ENCODE data around the gene RBPJL. TPM values are rescaled to one million over a fixed set of nuclear protein-coding genes. Genes with fewer than 3 reads are reported as not detected.

The RBPJL gene
- total RNA-seq, 1 experiment from 2014 or later, result not detected

DNA sequence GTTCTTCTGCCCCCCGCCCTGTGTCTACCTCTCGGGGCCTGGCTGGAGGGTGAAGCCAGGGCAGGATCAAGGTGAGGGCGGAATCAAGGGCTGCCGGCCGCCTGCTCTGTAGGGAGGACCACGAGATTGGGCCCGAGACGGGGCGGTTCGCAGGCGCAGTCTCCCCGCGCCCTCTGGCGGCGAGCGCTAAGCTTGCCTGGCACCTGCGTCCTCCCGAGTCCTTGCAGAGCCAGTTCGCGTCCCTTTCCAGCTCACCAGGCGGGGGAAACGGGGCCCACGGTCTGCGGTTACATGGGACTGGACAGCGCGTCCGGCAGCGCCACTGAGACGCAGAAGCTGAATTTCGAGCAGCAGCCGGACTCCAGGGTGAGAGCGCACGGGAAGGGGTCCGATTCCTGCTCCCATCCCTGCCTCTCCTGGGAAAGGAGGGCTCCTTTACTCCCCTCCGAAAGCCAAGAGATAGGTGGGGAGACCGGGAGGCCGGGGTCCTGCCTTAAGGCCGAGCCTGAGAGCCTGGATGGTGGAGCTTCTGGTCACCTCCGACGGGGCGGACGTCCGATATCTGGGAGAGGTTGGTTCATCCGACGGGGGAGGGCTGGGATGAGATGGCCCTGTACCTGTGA, 5.1 kb downstream of the RBPJL start:
- TF ChIP-seq, protein P1, sequence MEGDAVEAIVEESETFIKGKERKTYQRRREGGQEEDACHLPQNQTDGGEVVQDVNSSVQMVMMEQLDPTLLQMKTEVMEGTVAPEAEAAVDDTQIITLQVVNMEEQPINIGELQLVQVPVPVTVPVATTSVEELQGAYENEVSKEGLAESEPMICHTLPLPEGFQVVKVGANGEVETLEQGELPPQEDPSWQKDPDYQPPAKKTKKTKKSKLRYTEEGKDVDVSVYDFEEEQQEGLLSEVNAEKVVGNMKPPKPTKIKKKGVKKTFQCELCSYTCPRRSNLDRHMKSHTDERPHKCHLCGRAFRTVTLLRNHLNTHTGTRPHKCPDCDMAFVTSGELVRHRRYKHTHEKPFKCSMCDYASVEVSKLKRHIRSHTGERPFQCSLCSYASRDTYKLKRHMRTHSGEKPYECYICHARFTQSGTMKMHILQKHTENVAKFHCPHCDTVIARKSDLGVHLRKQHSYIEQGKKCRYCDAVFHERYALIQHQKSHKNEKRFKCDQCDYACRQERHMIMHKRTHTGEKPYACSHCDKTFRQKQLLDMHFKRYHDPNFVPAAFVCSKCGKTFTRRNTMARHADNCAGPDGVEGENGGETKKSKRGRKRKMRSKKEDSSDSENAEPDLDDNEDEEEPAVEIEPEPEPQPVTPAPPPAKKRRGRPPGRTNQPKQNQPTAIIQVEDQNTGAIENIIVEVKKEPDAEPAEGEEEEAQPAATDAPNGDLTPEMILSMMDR (conservative IDR thresholded peaks at IDR 0.05; ENCODE audit: low read depth, low read length), result peak; percentile 96
- no peak for TF ChIP-seq EZH2 (IDR thresholded peaks at IDR 0.05; ENCODE audit: borderline replicate concordance, low read depth, low read length, poor library complexity, severe bottlenecking)
- peaks cover 4% of the 10 kb centered on the region for H3K27me3 ChIP-seq (replicated peaks; ENCODE audit: insufficient read depth, low read depth, low read length, poor library complexity)
- DNase-seq (ENCODE audit: low spot score), result peak; percentile 78
- H3K4me1 ChIP-seq (ENCODE audit: insufficient read depth, low read length, poor library complexity, severe bottlenecking), result no peaks in the 10 kb centered on the region
- intact Hi-C loops (cut with micrococcal nuclease; ENCODE audit: unreplicated experiment), result loop anchor here (2.0 kb wide), 1 partner anchor 301 kb away; no protein-coding TSS in a partner anchor
- POLR2A ChIA-PET (ENCODE audit: low non-redundant PET), result no interaction called here
- CTCF ChIA-PET, result interaction anchor here (0.6 to 1.5 kb wide), 8 partner anchors 10 to 268 kb away, joined by 3 to 9 read pairs (median 3); no protein-coding TSS in a partner anchor
- BruUV-seq (replicated peaks), result no TSS peak
- H3K27ac ChIP-seq (ENCODE audit: low read depth, low read length, poor library complexity, severe bottlenecking), result no peak overlapping the region
- no peaks in the 10 kb centered on the region for H3K9me3 ChIP-seq (ENCODE audit: low read depth, low read length, poor library complexity, severe bottlenecking)
- no peaks in the 10 kb centered on the region for H3K36me3 ChIP-seq (ENCODE audit: insufficient read depth, low read length, poor library complexity, severe bottlenecking)
- no peak overlapping the region for H3K4me3 ChIP-seq (ENCODE audit: low read depth, low read length, poor library complexity, severe bottlenecking)

DNA sequence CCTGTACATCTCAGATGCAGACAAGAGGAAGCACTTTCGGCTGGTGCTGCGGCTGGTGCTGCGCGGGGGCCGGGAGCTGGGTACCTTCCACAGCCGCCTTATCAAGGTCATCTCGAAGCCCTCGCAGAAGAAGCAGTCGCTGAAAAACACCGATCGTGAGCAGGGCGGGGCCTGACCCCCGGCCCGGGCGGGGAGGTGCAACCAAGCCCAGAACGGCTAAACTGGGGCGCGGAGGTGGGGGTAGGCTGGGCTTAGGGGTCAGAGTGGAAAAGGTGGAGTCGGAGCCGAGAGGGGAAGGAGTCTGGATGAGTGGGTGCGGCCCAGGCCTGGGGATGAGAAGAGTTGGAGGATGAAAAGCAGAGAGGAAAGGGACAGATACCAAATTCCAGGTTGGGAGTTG, 5.6 kb downstream of the RBPJL start:
- ChIA-PET CTCF (interaction anchor here (0.5 to 1.5 kb wide), 9 partner anchors 11 to 268 kb away, joined by 3 to 9 read pairs (median 3); partner anchors contain the start of gene WFDC12), POLR2A (ENCODE audit: low non-redundant PET) (no interaction called here)
- Histone ChIP-seq H3K9me3 (ENCODE audit: low read depth, low read length, poor library complexity, severe bottlenecking) (no peaks in the 10 kb centered on the region), H3K27ac (ENCODE audit: low read depth, low read length, poor library complexity, severe bottlenecking) (no peak overlapping the region), H3K36me3 (ENCODE audit: insufficient read depth, low read length, poor library complexity, severe bottlenecking) (no peaks in the 10 kb centered on the region), H3K27me3 (replicated peaks; ENCODE audit: insufficient read depth, low read depth, low read length, poor library complexity) (peaks cover 4% of the 10 kb centered on the region), H3K4me3 (ENCODE audit: low read depth, low read length, poor library complexity, severe bottlenecking) (no peak overlapping the region), H3K4me1 (ENCODE audit: insufficient read depth, low read length, poor library complexity, severe bottlenecking) (no peaks in the 10 kb centered on the region)
- TF ChIP-seq EZH2 (IDR thresholded peaks at IDR 0.05; ENCODE audit: borderline replicate concordance, low read depth, low read length, poor library complexity, severe bottlenecking), result no peak
- TF ChIP-seq, protein P1 (conservative IDR thresholded peaks at IDR 0.05; ENCODE audit: low read depth, low read length), result no peak
- intact Hi-C loops (cut with micrococcal nuclease; ENCODE audit: unreplicated experiment), result no loop called here
- no peak for DNase-seq (ENCODE audit: low spot score)
- BruUV-seq (replicated peaks), result no TSS peak

DNA sequence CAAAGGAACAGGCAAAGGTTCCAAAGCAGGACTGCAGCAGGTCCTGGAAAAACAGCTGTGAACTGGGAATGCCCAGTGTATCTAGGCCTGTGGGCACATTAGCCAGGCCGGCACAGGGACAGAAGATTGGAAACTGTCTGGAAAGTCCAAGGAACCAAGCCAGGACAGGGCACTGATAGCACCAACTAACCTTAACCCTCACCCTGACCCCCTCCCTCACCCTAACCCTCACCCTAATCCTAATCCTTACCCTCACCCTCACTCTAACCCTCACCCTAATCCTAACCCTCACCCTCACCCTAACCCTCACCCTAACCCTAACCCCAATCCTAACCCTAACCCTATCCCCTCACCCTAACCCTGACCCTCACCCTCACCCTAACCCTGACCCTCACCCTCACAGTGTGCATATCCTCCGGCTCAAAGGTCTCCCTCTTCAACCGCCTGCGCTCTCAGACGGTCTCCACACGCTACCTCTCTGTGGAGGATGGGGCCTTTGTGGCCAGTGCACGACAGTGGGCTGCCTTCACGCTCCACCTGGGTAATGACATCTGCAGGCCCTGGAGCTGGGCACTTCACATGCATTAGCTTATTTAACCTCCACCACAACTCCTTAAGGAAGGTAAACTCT, 6.5 kb downstream of the RBPJL start:
- Histone ChIP-seq H3K36me3 (ENCODE audit: insufficient read depth, low read length, poor library complexity, severe bottlenecking) (no peaks in the 10 kb centered on the region), H3K27me3 (replicated peaks; ENCODE audit: insufficient read depth, low read depth, low read length, poor library complexity) (peaks cover 4% of the 10 kb centered on the region), H3K27ac (ENCODE audit: low read depth, low read length, poor library complexity, severe bottlenecking) (no peak overlapping the region), H3K4me1 (ENCODE audit: insufficient read depth, low read length, poor library complexity, severe bottlenecking) (no peaks in the 10 kb centered on the region), H3K9me3 (ENCODE audit: low read depth, low read length, poor library complexity, severe bottlenecking) (no peaks in the 10 kb centered on the region), H3K4me3 (ENCODE audit: low read depth, low read length, poor library complexity, severe bottlenecking) (no peak overlapping the region)
- POLR2A ChIA-PET (ENCODE audit: low non-redundant PET), result no interaction called here
- intact Hi-C loops (cut with micrococcal nuclease; ENCODE audit: unreplicated experiment), result no loop called here
- CTCF ChIA-PET, result no interaction called here
- DNase-seq (ENCODE audit: low spot score), result no peak
- BruUV-seq (replicated peaks), result no TSS peak
- TF ChIP-seq, protein P1 (conservative IDR thresholded peaks at IDR 0.05; ENCODE audit: low read depth, low read length), result no peak
- TF ChIP-seq EZH2 (IDR thresholded peaks at IDR 0.05; ENCODE audit: borderline replicate concordance, low read depth, low read length, poor library complexity, severe bottlenecking), result no peak

Data from A673 (cell line).